ENCODE results near the gene TAB2. TPM values are rescaled to one million over a fixed set of nuclear protein-coding genes. Genes with fewer than 3 reads are reported as not detected.

TAB2 gene
- total RNA-seq, 1 experiment from 2014 or later: 56.7 TPM

DNA sequence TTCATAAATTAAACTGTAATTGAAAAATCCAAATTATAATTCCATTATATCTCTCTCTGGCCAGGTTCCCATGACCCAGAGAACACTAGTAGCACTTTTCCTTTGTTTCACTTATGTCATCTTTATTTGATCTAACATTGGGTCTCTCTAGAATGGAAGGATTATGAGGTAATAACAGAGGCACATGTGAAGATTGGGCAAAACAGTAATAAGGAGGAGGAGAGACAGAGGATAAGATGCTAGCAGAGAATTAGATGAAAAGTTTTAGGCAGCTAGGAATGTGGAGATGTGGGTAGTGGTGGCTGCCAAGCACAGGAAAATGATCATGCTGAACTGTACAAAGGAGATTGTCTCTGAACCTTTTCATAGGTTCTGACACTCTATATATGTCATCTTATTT is 3.3 kb downstream of the TAB2 start:
- ChIA-PET POLR2A (no interaction called here), RAD21 (ENCODE audit: low non-redundant PET in 1 of 2, low total read pairs in 2 of 2, uncharacterized antibody in 2 of 2, unreplicated experiment in 2 of 2) (no interaction called here), CTCF (no interaction called here)
- Histone ChIP-seq H3K27me3 (ENCODE audit: insufficient read depth, low read length) (no peaks in the 10 kb centered on the region), H3K4me3 (replicated peaks in 1 of 2; ENCODE audit: low read depth in 1 of 2, low read length in 2 of 2) (no peak overlapping the region), H3K79me2 (ENCODE audit: insufficient read depth, low read length) (peaks cover 80% of the 10 kb centered on the region), H3K4me2 (ENCODE audit: low read length) (no peak overlapping the region), H3K36me3 (ENCODE audit: control insufficient read depth in 1 of 2, insufficient read depth in 2 of 2, low read length in 2 of 2) (no peaks in the 10 kb centered on the region), H3K27ac (ENCODE audit: low read depth, low read length) (no peak overlapping the region), H3K9ac (ENCODE audit: low read length) (no peak overlapping the region), H3K4me1 (ENCODE audit: control insufficient read depth in 1 of 2, insufficient read depth in 2 of 2, low read length in 2 of 2) (peaks cover 23 to 28% of the 10 kb centered on the region in 2 experiments; a peak in 3 of 4 replicates), H4K20me1 (ENCODE audit: insufficient read depth) (peaks cover 15% of the 10 kb centered on the region; the same call in 1 of the 2 replicates), H3K9me2 (ENCODE audit: insufficient read depth) (no peaks in the 10 kb centered on the region), H3K9me3 (ENCODE audit: control insufficient read depth in 1 of 2, insufficient read depth in 1 of 2, low read depth in 1 of 2, low read length in 2 of 2) (no peaks in the 10 kb centered on the region), H2AFZ (ENCODE audit: low read depth, low read length, poor library complexity, severe bottlenecking) (no peak overlapping the region)
- no TSS peak for BruUV-seq (replicated peaks)
- intact Hi-C loops (cut with micrococcal nuclease): no loop called here
- TF ChIP-seq POLR2AphosphoS5 (IDR thresholded peaks at IDR 0.05; ENCODE audit: low read depth, low read length) (no peak), JUND (IDR thresholded peaks at IDR 0.05) (no peak), YY1 (IDR thresholded peaks at IDR 0.05; ENCODE audit: extremely low read depth, insufficient replicate concordance, low read depth, low read length) (no peak), FOSL1 (IDR thresholded peaks at IDR 0.05; ENCODE audit: low read depth) (no peak), SRF (IDR thresholded peaks at IDR 0.05; ENCODE audit: low read depth) (no peak), SIN3A (IDR thresholded peaks at IDR 0.05; ENCODE audit: low read depth) (no peak), ZFX (IDR thresholded peaks at IDR 0.05) (no peak), RAD21 (IDR thresholded peaks at IDR 0.05; ENCODE audit: low read depth) (no peak), ZNF274 (IDR thresholded peaks at IDR 0.05; ENCODE audit: low read depth, low read length) (no peak)
- ATAC-seq (no peak), DNase-seq (ENCODE audit: low read depth, low spot score) (no peak)

DNA sequence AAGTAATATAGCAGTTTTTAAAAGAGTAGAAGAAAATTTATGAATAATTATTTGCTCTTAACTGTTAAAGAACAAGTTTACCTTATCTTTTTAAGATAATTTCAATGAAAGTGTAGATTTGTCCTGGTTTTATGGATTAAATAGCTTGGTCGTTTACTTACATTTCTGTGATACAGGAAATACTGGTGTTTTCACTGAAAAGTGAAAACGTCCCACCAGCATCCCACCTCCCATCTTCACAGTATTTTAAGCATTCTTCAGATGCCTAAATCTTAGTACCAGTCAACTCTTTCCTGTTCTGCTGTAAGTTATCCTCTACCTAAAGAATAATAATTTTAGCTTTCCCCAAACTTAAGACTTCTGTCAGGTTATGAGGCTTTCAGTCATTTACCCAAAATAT is 5.8 kb downstream of the TAB2 start:
- ChIA-PET CTCF (no interaction called here), RAD21 (ENCODE audit: low non-redundant PET in 1 of 2, low total read pairs in 2 of 2, uncharacterized antibody in 2 of 2, unreplicated experiment in 2 of 2) (no interaction called here), POLR2A (interaction anchor here (0.9 kb wide), 1 partner anchor 11 kb away, joined by 3 read pairs; no protein-coding TSS in a partner anchor)
- H3K79me2 ChIP-seq (ENCODE audit: insufficient read depth, low read length): peaks cover 100% of the 10 kb centered on the region
- H3K4me2 ChIP-seq (ENCODE audit: low read length): no peak overlapping the region
- H3K9ac ChIP-seq (ENCODE audit: low read length): no peak overlapping the region
- H3K9me3 ChIP-seq (ENCODE audit: control insufficient read depth in 1 of 2, insufficient read depth in 1 of 2, low read depth in 1 of 2, low read length in 2 of 2): no peaks in the 10 kb centered on the region
- H3K27ac ChIP-seq (ENCODE audit: low read depth, low read length): no peak overlapping the region
- DNase-seq (ENCODE audit: low read depth, low spot score) (no peak), ATAC-seq (no peak)
- H3K4me1 ChIP-seq (ENCODE audit: control insufficient read depth in 1 of 2, insufficient read depth in 2 of 2, low read length in 2 of 2): peaks cover 18 to 21% of the 10 kb centered on the region in 2 experiments; a peak in 3 of 4 replicates
- no peak overlapping the region for H2AFZ ChIP-seq (ENCODE audit: low read depth, low read length, poor library complexity, severe bottlenecking)
- intact Hi-C loops (cut with micrococcal nuclease): no loop called here
- H3K9me2 ChIP-seq (ENCODE audit: insufficient read depth): no peaks in the 10 kb centered on the region
- H4K20me1 ChIP-seq (ENCODE audit: insufficient read depth): peaks cover 15% of the 10 kb centered on the region; the same call in 1 of the 2 replicates
- no peak overlapping the region for H3K4me3 ChIP-seq (replicated peaks in 1 of 2; ENCODE audit: low read depth in 1 of 2, low read length in 2 of 2)
- no peaks in the 10 kb centered on the region for H3K36me3 ChIP-seq (ENCODE audit: control insufficient read depth in 1 of 2, insufficient read depth in 2 of 2, low read length in 2 of 2)
- H3K27me3 ChIP-seq (ENCODE audit: insufficient read depth, low read length): no peaks in the 10 kb centered on the region
- BruUV-seq (replicated peaks): no TSS peak
- TF ChIP-seq, protein P1, sequence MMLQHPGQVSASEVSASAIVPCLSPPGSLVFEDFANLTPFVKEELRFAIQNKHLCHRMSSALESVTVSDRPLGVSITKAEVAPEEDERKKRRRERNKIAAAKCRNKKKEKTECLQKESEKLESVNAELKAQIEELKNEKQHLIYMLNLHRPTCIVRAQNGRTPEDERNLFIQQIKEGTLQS (IDR thresholded peaks at IDR 0.05): no peak
- no peak for TF ChIP-seq SRF (IDR thresholded peaks at IDR 0.05; ENCODE audit: low read depth)
- TF ChIP-seq, protein P2, sequence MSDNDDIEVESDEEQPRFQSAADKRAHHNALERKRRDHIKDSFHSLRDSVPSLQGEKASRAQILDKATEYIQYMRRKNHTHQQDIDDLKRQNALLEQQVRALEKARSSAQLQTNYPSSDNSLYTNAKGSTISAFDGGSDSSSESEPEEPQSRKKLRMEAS (IDR thresholded peaks at IDR 0.05): no peak
- no peak for TF ChIP-seq ZFX (IDR thresholded peaks at IDR 0.05)
- TF ChIP-seq POLR2A (IDR thresholded peaks at IDR 0.05; ENCODE audit: borderline replicate concordance, extremely low read depth, insufficient read depth, insufficient read length): no peak
- TF ChIP-seq FOSL1 (IDR thresholded peaks at IDR 0.05; ENCODE audit: low read depth): no peak
- no peak for TF ChIP-seq EGR1 (IDR thresholded peaks at IDR 0.05; ENCODE audit: low read depth)
- TF ChIP-seq, protein P3, sequence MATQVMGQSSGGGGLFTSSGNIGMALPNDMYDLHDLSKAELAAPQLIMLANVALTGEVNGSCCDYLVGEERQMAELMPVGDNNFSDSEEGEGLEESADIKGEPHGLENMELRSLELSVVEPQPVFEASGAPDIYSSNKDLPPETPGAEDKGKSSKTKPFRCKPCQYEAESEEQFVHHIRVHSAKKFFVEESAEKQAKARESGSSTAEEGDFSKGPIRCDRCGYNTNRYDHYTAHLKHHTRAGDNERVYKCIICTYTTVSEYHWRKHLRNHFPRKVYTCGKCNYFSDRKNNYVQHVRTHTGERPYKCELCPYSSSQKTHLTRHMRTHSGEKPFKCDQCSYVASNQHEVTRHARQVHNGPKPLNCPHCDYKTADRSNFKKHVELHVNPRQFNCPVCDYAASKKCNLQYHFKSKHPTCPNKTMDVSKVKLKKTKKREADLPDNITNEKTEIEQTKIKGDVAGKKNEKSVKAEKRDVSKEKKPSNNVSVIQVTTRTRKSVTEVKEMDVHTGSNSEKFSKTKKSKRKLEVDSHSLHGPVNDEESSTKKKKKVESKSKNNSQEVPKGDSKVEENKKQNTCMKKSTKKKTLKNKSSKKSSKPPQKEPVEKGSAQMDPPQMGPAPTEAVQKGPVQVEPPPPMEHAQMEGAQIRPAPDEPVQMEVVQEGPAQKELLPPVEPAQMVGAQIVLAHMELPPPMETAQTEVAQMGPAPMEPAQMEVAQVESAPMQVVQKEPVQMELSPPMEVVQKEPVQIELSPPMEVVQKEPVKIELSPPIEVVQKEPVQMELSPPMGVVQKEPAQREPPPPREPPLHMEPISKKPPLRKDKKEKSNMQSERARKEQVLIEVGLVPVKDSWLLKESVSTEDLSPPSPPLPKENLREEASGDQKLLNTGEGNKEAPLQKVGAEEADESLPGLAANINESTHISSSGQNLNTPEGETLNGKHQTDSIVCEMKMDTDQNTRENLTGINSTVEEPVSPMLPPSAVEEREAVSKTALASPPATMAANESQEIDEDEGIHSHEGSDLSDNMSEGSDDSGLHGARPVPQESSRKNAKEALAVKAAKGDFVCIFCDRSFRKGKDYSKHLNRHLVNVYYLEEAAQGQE (IDR thresholded peaks at IDR 0.05; ENCODE audit: low read depth): no peak
- TF ChIP-seq, protein P4, sequence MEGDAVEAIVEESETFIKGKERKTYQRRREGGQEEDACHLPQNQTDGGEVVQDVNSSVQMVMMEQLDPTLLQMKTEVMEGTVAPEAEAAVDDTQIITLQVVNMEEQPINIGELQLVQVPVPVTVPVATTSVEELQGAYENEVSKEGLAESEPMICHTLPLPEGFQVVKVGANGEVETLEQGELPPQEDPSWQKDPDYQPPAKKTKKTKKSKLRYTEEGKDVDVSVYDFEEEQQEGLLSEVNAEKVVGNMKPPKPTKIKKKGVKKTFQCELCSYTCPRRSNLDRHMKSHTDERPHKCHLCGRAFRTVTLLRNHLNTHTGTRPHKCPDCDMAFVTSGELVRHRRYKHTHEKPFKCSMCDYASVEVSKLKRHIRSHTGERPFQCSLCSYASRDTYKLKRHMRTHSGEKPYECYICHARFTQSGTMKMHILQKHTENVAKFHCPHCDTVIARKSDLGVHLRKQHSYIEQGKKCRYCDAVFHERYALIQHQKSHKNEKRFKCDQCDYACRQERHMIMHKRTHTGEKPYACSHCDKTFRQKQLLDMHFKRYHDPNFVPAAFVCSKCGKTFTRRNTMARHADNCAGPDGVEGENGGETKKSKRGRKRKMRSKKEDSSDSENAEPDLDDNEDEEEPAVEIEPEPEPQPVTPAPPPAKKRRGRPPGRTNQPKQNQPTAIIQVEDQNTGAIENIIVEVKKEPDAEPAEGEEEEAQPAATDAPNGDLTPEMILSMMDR (IDR thresholded peaks at IDR 0.05 in 2 of 3, conservative IDR thresholded peaks at IDR 0.05 in 1 of 3; ENCODE audit: borderline replicate concordance in 1 of 3, insufficient read depth in 1 of 3, low read depth in 2 of 3, low read length in 2 of 3): no peak

Measured in HCT116 (cell line).